MCF 10A (cell line): ENCODE data around the gene RPL15. TPM values are rescaled to one million over a fixed set of nuclear protein-coding genes. Genes with fewer than 3 reads are reported as not detected.

Source experiments
- BruUV-seq: library from RNA; stranded (reverse); fragments of 400-500 nt; replicated peaks from 2 replicates; lab custom pipeline; 2021; lab: Mats Ljungman, UMichigan
- CTCF ChIA-PET: fragments of 300-600 bp; sonication (Branson Sonifier 250); formaldehyde crosslinking; extraction: SDS; loops from one replicate; lab custom pipeline; 2021; ENCODE audit warnings: antibody characterized with exemption, inconsistent platforms; lab: Yijun Ruan, JAX
- POLR2A ChIA-PET: fragments of 300-600, 350-650 bp; sonication (Branson Sonifier 250); formaldehyde crosslinking; extraction: SDS; loops from one replicate; lab custom pipeline; 2020; ENCODE audit warnings: antibody characterized with exemption, inconsistent platforms; lab: Yijun Ruan, JAX
- DNase-seq: peaks from one replicate; pipeline ENCODE4 v3.0.0-alpha.2; 2018; ENCODE audit not compliant: unreplicated experiment
- H3K27ac Mint-ChIP-seq: one replicate; pipeline ENCODE4 v1.8.0; 2022; ENCODE audit warnings: mild to moderate bottlenecking, low read depth, mixed read lengths; ENCODE audit not compliant: unreplicated experiment
- H3K27me3 Mint-ChIP-seq: one replicate; pipeline ENCODE4 v1.8.0; 2022; ENCODE audit warnings: mixed read lengths; ENCODE audit not compliant: insufficient read depth, unreplicated experiment
- H3K36me3 Mint-ChIP-seq: one replicate; pipeline ENCODE4 v1.8.0; 2022; ENCODE audit warnings: mild to moderate bottlenecking, moderate library complexity, mixed read lengths; ENCODE audit not compliant: insufficient read depth, unreplicated experiment
- H3K4me1 Mint-ChIP-seq: one replicate; pipeline ENCODE4 v1.8.0; 2022; ENCODE audit warnings: mixed read lengths; ENCODE audit not compliant: insufficient read depth, unreplicated experiment
- H3K4me3 Mint-ChIP-seq: one replicate; pipeline ENCODE4 v1.8.0; 2022; ENCODE audit warnings: mild to moderate bottlenecking, moderate library complexity, mixed read lengths; ENCODE audit not compliant: unreplicated experiment
- H3K9me3 Mint-ChIP-seq: one replicate; pipeline ENCODE4 v1.8.0; 2022; ENCODE audit warnings: mixed read lengths; ENCODE audit not compliant: unreplicated experiment
- CTCF ChIP-seq: fragments of 200-600 bp; IDR thresholded peaks from one replicate; pipeline ENCODE4 v1.8.0; 2022; ENCODE audit warnings: antibody characterized with exemption, mild to moderate bottlenecking; ENCODE audit not compliant: unreplicated experiment
- intact Hi-C: fragments of 100-400 bp; cut with micrococcal nuclease; formaldehyde crosslinking; loops from 2 replicates; pipeline ENCODE4 v1.14.1; 2022
- total RNA-seq: library from RNA; stranded (reverse); gene quantifications from 2 replicates; pipeline ENCODE4 v1.2.3, GENCODE V29; 2022

The RPL15 gene
- total RNA-seq, 1 experiment from 2014 or later: 2,310 TPM

GRCh38 chr3:23874359-23875112 is 42.4 kb upstream of the RPL15 start:
- H3K27ac Mint-ChIP-seq: no peak overlapping the region
- peaks cover 35% of the 10 kb centered on the region for H3K4me1 Mint-ChIP-seq
- no peak for TF ChIP-seq CTCF
- ChIA-PET POLR2A (interaction anchor here (0.9 to 1.3 kb wide), 3 partner anchors 10 to 62 kb away, joined by 3 to 4 read pairs (median 3); partner anchors contain the start of genes NKIRAS1 and RPL15), CTCF (interaction anchor here (0.6 to 1.8 kb wide), 4 partner anchors 12 to 634 kb away, joined by 3 to 4 read pairs (median 4); no protein-coding TSS in a partner anchor)
- no peaks in the 10 kb centered on the region for H3K9me3 Mint-ChIP-seq
- DNase-seq: no peak
- peaks cover 7% of the 10 kb centered on the region for H3K36me3 Mint-ChIP-seq
- no TSS peak for BruUV-seq
- intact Hi-C loops: no loop called here
- no peak overlapping the region for H3K4me3 Mint-ChIP-seq
- H3K27me3 Mint-ChIP-seq: no peaks in the 10 kb centered on the region

- POLR2A ChIA-PET: interaction anchor here (1.3 to 1.6 kb wide), 2 partner anchors 17 to 42 kb away, joined by 3 read pairs; partner anchors contain the start of genes NKIRAS1 and RPL15
- TF ChIP-seq CTCF: no peak
- Mint-ChIP-seq H3K27me3 (no peaks in the 10 kb centered on the region), H3K36me3 (peaks cover 7% of the 10 kb centered on the region), H3K4me1 (peaks cover 35% of the 10 kb centered on the region), H3K9me3 (no peaks in the 10 kb centered on the region), H3K27ac (no peak overlapping the region), H3K4me3 (no peak overlapping the region)
- no TSS peak for BruUV-seq
- no peak for DNase-seq
- CTCF ChIA-PET: interaction anchor here (0.7 to 1.8 kb wide), 3 partner anchors 13 to 31 kb away, joined by 3 to 4 read pairs (median 4); no protein-coding TSS in a partner anchor
- intact Hi-C loops: no loop called here
These were observed 41.7 kb upstream of the RPL15 start for GRCh38 chr3:23875113-23875725.

- intact Hi-C loops: no loop called here
- H3K27ac Mint-ChIP-seq: peak overlapping the region; percentile 37
- H3K36me3 Mint-ChIP-seq: peaks cover 4% of the 10 kb centered on the region
- H3K27me3 Mint-ChIP-seq: no peaks in the 10 kb centered on the region
- ChIA-PET CTCF (interaction anchor here (0.6 to 1.4 kb wide), 7 partner anchors 12 to 134 kb away, joined by 3 to 5 read pairs (median 4); no protein-coding TSS in a partner anchor), POLR2A (interaction anchor here (1.2 to 2.1 kb wide), 5 partner anchors 11 to 70 kb away, joined by 3 to 6 read pairs (median 3); no protein-coding TSS in a partner anchor)
- H3K4me1 Mint-ChIP-seq: peaks cover 35% of the 10 kb centered on the region
- BruUV-seq: no TSS peak
- peak overlapping the region; percentile 10 for H3K4me3 Mint-ChIP-seq
- no peaks in the 10 kb centered on the region for H3K9me3 Mint-ChIP-seq
- DNase-seq: no peak
- no peak for TF ChIP-seq CTCF
These were observed 40.0 kb upstream of the RPL15 start for GRCh38 chr3:23876923-23877322.
